CD4-positive, alpha-beta T cell treated with Interferon gamma for 1 hour (primary cell): Measurements from ENCODE around the gene SLC43A2.
"Not testable (repeated sequence)": the region's sequence is repeated elsewhere in the genome, so short reads cannot be mapped to it uniquely, and the experiment has no call there.

ENCODE experiments used
- DNase-seq: peaks from one replicate; pipeline ENCODE4 v3.0.0-alpha.2; 2020

SLC43A2 gene

GRCh38 chr17:1588821-1589585 lies 39.6 kb downstream of the SLC43A2 start:
- DNase-seq, result peak; percentile 70

GRCh38 chr17:1584167-1584566 lies 44.5 kb downstream of the SLC43A2 start:
- DNase-seq, result no peak

- no peak for DNase-seq
These were observed 45.1 kb downstream of the SLC43A2 start for GRCh38 chr17:1583556-1583955.

GRCh38 chr17:1582374-1582773 lies 46.3 kb downstream of the SLC43A2 start:
- DNase-seq, result no peak

GRCh38 chr17:1580979-1581676 lies 47.5 kb downstream of the SLC43A2 start:
- DNase-seq, result no peak

GRCh38 chr17:1578029-1578428 lies 50.6 kb downstream of the SLC43A2 start:
- DNase-seq, result no peak

GRCh38 chr17:1577583-1578013 lies 51.0 kb downstream of the SLC43A2 start:
- DNase-seq, result peak; percentile 48

GRCh38 chr17:1577182-1577581 lies 51.5 kb downstream of the SLC43A2 start:
- peak; percentile 81 for DNase-seq

GRCh38 chr17:1576500-1576899 lies 52.1 kb downstream of the SLC43A2 start:
- no peak for DNase-seq

- DNase-seq, result no peak
These were observed 53.8 kb downstream of the SLC43A2 start for GRCh38 chr17:1574697-1575471.

GRCh38 chr17:1573932-1574696 lies 54.5 kb downstream of the SLC43A2 start:
- peak; percentile 65 for DNase-seq

- not testable (repeated sequence) for DNase-seq
These were observed 56.0 kb downstream of the SLC43A2 start for GRCh38 chr17:1572646-1573045.

- DNase-seq, result no peak
These were observed 57.3 kb downstream of the SLC43A2 start for GRCh38 chr17:1571341-1571704.

GRCh38 chr17:1568950-1569810 lies 59.5 kb downstream of the SLC43A2 start:
- no peak for DNase-seq

- DNase-seq, result no peak
These were observed 62.0 kb downstream of the SLC43A2 start for GRCh38 chr17:1566505-1567199.

- no peak for DNase-seq
These were observed 62.8 kb downstream of the SLC43A2 start for GRCh38 chr17:1565877-1566276.

- DNase-seq, result no peak
These were observed 64.6 kb downstream of the SLC43A2 start for GRCh38 chr17:1563786-1564613.

GRCh38 chr17:1563471-1563785 lies 65.2 kb downstream of the SLC43A2 start:
- DNase-seq, result not testable (repeated sequence)

GRCh38 chr17:1562176-1562643 lies 66.4 kb downstream of the SLC43A2 start:
- DNase-seq, result no peak
